ENCODE data around the gene MYCL. TPM values are rescaled to one million over a fixed set of nuclear protein-coding genes. Genes with fewer than 3 reads are reported as not detected.

The MYCL gene
- polyA plus RNA-seq, 2 of the 4 experiments (the other 2 are of a cell fraction), result 0.68 to 1.3 TPM

DNA sequence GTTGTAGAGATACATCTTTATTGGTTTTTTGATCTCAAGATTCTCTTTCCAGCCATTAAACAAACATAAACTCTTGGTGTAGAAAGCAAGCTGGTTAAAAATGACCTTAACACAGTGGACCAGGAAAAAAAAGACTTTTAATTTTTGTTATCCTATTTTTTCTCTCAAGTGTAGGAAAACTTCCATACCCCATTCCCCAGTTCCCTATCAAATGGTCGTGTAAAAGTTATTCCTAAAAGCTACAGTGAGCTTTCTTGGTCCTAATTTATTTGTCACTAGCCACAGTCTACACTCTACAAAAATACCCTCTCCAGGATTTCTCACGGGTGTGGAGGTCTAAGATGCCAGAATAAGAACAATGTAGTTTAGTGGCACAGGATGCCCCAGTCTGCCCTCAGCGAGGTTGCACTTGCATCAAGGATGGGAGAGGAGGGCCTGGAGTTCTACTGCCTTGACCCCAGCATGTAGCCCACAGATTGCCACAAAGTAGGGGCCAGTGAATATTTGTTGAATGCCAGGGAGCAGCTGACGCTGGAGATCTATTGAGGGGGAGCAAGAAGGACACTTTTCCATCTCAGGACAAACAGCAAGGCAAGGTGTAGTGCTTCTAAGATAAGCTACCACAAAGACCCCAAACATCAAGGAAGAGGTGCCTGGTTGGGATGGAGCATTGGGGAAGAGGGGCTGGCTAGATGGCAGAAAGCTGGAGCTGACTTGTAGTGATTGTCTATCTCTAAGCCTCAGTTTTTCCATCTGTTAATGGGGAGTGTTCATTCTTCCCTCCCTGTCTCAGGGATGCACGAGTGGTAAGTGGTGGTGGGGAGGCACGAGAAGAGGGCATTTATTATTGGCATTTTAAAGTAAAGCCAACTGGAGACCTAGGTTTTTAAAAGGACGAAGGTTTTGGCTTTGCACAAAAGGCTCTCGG is 1.8 kb downstream of the MYCL start (continued):
- TF ChIP-seq FOXS1 (CRISPR knock-in tag; IDR thresholded peaks at IDR 0.05) (no peak), EHMT2 (IDR thresholded peaks at IDR 0.05; ENCODE audit: low read depth) (no peak), CEBPB (IDR thresholded peaks at IDR 0.05) (no peak), RARB (CRISPR knock-in tag; IDR thresholded peaks at IDR 0.05) (no peak), TP53 (CRISPR knock-in tag; IDR thresholded peaks at IDR 0.05) (no peak), NR3C1 (IDR thresholded peaks at IDR 0.05) (no peak), HDAC2 (IDR thresholded peaks at IDR 0.05) (no peak)

DNA sequence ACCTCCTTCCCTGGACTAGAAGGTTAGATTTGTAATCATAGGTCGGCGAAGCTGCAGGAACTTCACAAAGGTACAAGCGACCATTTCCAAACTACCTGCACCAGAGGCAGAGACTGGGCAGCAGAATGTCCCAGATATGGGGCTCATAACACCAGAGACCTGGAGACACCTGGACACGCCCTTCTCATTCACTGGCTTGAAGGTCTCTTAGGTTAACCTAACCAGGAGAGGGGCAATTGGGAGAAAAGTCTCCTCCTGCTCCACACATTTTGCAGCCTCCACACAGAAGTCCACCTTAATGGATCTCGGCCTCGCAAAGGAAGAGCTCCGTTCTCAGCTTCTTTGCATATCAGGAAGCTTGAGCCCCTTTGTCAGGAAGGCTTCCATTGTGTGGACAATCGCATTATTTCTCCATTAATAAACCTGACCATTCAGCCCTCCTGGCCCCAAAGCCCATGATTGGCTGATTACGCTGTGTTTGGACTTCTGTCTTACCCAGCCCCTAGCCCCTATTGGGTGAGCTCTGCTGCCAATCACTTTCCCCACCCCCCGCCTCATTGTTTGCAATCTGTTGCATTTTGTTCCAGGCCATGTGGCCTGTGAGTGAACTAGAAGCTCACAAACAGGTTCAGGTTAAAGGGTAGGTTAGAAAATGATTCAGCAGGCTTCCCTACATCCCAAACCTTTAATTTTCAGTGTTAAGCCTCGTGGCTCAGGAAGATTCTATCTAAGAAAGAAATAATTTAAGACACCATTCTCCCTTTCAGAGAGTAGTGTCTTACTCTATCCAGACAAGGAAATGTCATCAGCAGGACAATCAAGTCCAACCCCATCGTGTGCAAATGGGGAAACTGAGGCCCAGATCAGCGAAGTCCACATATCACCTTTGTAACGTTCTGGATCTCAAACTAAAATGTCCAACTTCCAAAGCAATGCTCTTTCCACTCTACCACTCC is 2.8 kb downstream of the MYCL start:
- Histone ChIP-seq H3K4me3 (no peak overlapping the region), H3K4me2 (0 out of 3 replicates have a peak overlapping the region, but pooled peaks have one; percentile 20), H3K27ac (no peak overlapping the region), H3K4me1 (peaks cover 15% of the 10 kb centered on the region), H3K9me3 (no peaks in the 10 kb centered on the region)
- 76% methylated on average over 14 of the region's 14 CpGs for WGBS (ENCODE audit: missing lambda C conversion rate)
- ATAC-seq (peak in 1 of 2 experiments; percentile 53; a peak in 3 of 6 replicates), DNase-seq (ENCODE audit: low read depth in 1 of 2, low spot score in 1 of 2) (peak; percentile 72 to 84), FAIRE-seq (no peak)
- ChIA-PET POLR2A (no interaction called here), CTCF (interaction anchor here (1.4 to 1.8 kb wide), 6 partner anchors 19 to 133 kb away, joined by 3 to 10 read pairs (median 5); no protein-coding TSS in a partner anchor)
- TF ChIP-seq SMC3 (IDR thresholded peaks at IDR 0.05) (no peak), NR3C1 (IDR thresholded peaks at IDR 0.05) (no peak), TFCP2L1 (CRISPR knock-in tag; IDR thresholded peaks at IDR 0.05) (no peak)
- TF ChIP-seq, protein P1, sequence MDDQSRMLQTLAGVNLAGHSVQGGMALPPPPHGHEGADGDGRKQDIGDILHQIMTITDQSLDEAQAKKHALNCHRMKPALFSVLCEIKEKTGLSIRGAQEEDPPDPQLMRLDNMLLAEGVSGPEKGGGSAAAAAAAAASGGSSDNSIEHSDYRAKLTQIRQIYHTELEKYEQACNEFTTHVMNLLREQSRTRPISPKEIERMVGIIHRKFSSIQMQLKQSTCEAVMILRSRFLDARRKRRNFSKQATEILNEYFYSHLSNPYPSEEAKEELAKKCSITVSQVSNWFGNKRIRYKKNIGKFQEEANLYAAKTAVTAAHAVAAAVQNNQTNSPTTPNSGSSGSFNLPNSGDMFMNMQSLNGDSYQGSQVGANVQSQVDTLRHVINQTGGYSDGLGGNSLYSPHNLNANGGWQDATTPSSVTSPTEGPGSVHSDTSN (IDR thresholded peaks at IDR 0.05), result peak; percentile 61; the same call in 1 of the 2 replicates
- TF ChIP-seq, protein P2, sequence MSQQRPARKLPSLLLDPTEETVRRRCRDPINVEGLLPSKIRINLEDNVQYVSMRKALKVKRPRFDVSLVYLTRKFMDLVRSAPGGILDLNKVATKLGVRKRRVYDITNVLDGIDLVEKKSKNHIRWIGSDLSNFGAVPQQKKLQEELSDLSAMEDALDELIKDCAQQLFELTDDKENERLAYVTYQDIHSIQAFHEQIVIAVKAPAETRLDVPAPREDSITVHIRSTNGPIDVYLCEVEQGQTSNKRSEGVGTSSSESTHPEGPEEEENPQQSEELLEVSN (IDR thresholded peaks at IDR 0.05; ENCODE audit: borderline replicate concordance, low read depth), result no peak

DNA sequence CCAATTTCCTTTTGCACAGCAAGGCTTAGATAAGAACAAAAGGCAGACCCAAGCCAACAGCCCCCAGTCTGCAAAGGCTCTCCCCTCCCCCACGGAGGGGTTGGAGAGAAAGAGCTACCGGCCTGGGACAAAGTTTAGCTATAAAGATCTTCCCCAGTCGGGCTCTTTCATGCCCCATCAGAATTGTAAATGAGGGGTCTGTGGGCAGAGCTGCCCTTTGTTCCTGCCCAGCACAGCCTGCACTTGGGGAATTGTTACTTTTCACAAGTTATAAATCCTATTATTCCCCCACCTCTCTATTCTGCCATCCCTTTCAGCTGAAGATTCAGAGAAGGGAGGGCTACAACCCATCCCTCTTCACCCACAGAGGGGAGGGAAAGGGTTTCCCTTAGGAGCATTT is 3.5 kb downstream of the MYCL start:
- ChIA-PET CTCF (interaction anchor here (0.9 to 2.5 kb wide), 6 partner anchors 18 to 76 kb away, joined by 3 to 10 read pairs (median 5); no protein-coding TSS in a partner anchor), POLR2A (no interaction called here)
- no peak overlapping the region for H3K4me3 ChIP-seq
- WGBS (ENCODE audit: missing lambda C conversion rate), result 31% methylated on average over 3 of the region's 3 CpGs
- H3K9me3 ChIP-seq, result no peaks in the 10 kb centered on the region
- no peak overlapping the region for H3K4me2 ChIP-seq
- DNase-seq (ENCODE audit: low read depth in 1 of 2, low spot score in 1 of 2), result no peak
- no peak for FAIRE-seq
- TF ChIP-seq CBX2 (IDR thresholded peaks at IDR 0.05; ENCODE audit: borderline replicate concordance, low read depth) (no peak), RARB (CRISPR knock-in tag; IDR thresholded peaks at IDR 0.05) (no peak), PHF8 (IDR thresholded peaks at IDR 0.05; ENCODE audit: borderline replicate concordance, low read depth) (no peak), BHLHE40 (IDR thresholded peaks at IDR 0.05; ENCODE audit: low read depth, low read length) (no peak), POLR2A (IDR thresholded peaks at IDR 0.05; ENCODE audit: low read length) (no peak), CBX8 (IDR thresholded peaks at IDR 0.05) (no peak), JUNB (IDR thresholded peaks at IDR 0.05) (no peak), HDAC2 (IDR thresholded peaks at IDR 0.05) (no peak), ZNF302 (CRISPR knock-in tag; IDR thresholded peaks at IDR 0.05) (no peak), MYC (IDR thresholded peaks at IDR 0.05; ENCODE audit: borderline replicate concordance, low read length) (no peak)
- TF ChIP-seq, protein P3, sequence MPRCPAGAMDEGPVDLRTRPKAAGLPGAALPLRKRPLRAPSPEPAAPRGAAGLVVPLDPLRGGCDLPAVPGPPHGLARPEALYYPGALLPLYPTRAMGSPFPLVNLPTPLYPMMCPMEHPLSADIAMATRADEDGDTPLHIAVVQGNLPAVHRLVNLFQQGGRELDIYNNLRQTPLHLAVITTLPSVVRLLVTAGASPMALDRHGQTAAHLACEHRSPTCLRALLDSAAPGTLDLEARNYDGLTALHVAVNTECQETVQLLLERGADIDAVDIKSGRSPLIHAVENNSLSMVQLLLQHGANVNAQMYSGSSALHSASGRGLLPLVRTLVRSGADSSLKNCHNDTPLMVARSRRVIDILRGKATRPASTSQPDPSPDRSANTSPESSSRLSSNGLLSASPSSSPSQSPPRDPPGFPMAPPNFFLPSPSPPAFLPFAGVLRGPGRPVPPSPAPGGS (IDR thresholded peaks at IDR 0.05), result no peak
- TF ChIP-seq, protein P4, sequence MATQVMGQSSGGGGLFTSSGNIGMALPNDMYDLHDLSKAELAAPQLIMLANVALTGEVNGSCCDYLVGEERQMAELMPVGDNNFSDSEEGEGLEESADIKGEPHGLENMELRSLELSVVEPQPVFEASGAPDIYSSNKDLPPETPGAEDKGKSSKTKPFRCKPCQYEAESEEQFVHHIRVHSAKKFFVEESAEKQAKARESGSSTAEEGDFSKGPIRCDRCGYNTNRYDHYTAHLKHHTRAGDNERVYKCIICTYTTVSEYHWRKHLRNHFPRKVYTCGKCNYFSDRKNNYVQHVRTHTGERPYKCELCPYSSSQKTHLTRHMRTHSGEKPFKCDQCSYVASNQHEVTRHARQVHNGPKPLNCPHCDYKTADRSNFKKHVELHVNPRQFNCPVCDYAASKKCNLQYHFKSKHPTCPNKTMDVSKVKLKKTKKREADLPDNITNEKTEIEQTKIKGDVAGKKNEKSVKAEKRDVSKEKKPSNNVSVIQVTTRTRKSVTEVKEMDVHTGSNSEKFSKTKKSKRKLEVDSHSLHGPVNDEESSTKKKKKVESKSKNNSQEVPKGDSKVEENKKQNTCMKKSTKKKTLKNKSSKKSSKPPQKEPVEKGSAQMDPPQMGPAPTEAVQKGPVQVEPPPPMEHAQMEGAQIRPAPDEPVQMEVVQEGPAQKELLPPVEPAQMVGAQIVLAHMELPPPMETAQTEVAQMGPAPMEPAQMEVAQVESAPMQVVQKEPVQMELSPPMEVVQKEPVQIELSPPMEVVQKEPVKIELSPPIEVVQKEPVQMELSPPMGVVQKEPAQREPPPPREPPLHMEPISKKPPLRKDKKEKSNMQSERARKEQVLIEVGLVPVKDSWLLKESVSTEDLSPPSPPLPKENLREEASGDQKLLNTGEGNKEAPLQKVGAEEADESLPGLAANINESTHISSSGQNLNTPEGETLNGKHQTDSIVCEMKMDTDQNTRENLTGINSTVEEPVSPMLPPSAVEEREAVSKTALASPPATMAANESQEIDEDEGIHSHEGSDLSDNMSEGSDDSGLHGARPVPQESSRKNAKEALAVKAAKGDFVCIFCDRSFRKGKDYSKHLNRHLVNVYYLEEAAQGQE (IDR thresholded peaks at IDR 0.05), result no peak
- H3K27ac ChIP-seq, result no peak overlapping the region
- peaks cover 22% of the 10 kb centered on the region for H3K4me1 ChIP-seq
- no peak for ATAC-seq

Measured in A549 (cell line).